SK-N-SH treated with all-trans-retinoic acid at 6 μM for 48 hours (cell line): Measurements from ENCODE around the gene CCDC57.

Experiments used
- ARNTL ChIP-seq: fragments of 450-650 bp; formaldehyde crosslinking; IDR thresholded peaks from 2 replicates; pipeline ENCODE4 v1.5.0; 2020; ENCODE audit warnings: low read depth, mild to moderate bottlenecking, moderate library complexity, borderline replicate concordance
- CREB5 ChIP-seq: fragments of 250-450 bp; sonication (Bioruptor Pico); IDR thresholded peaks from 2 replicates; pipeline ENCODE4 v1.5.1; 2020; ENCODE audit warnings: low read depth, mild to moderate bottlenecking, moderate library complexity
- CSRNP3 ChIP-seq: fragments of 250-450 bp; sonication (Bioruptor Pico); IDR thresholded peaks from 2 replicates; pipeline ENCODE4 v1.5.1; 2021; ENCODE audit warnings: mild to moderate bottlenecking, moderate library complexity
- ESRRG ChIP-seq: fragments of 250-450 bp; sonication (Bioruptor Pico); IDR thresholded peaks from 2 replicates; pipeline ENCODE4 v1.6.1; 2021; ENCODE audit warnings: mild to moderate bottlenecking
- GLIS3 ChIP-seq: fragments of 250-450 bp; sonication (Bioruptor Pico); IDR thresholded peaks from 2 replicates; pipeline ENCODE4 v1.5.0; 2020; ENCODE audit warnings: mild to moderate bottlenecking, moderate library complexity
- OSR1 ChIP-seq: fragments of 250-450 bp; sonication (Bioruptor Pico); IDR thresholded peaks from 2 replicates; pipeline ENCODE4 v1.8.0; 2022; ENCODE audit warnings: moderate library complexity, mild to moderate bottlenecking, inconsistent platforms
- POU6F1 ChIP-seq: fragments of 250-450 bp; sonication (Bioruptor Pico); IDR thresholded peaks from 2 replicates; pipeline ENCODE4 v1.8.0; 2021; ENCODE audit warnings: low read depth, mild to moderate bottlenecking, moderate library complexity, borderline replicate concordance
- RARB ChIP-seq: fragments of 250-450 bp; sonication (Bioruptor Pico); IDR thresholded peaks from 2 replicates; pipeline ENCODE4 v1.8.0; 2021; ENCODE audit warnings: mild to moderate bottlenecking, moderate library complexity
- SNAI2 ChIP-seq: fragments of 250-450 bp; sonication (Bioruptor Pico); IDR thresholded peaks from 2 replicates; pipeline ENCODE4 v1.5.0; 2020; ENCODE audit warnings: mild to moderate bottlenecking, moderate library complexity
- TOX ChIP-seq: fragments of 250-450 bp; sonication (Bioruptor Pico); IDR thresholded peaks from 2 replicates; pipeline ENCODE4 v1.8.0; 2021; ENCODE audit warnings: mild to moderate bottlenecking, moderate library complexity, borderline replicate concordance
- ZFP3 ChIP-seq: fragments of 250-450 bp; sonication (Bioruptor Pico); IDR thresholded peaks from 2 replicates; pipeline ENCODE4 v1.5.0; 2020; ENCODE audit warnings: mild to moderate bottlenecking, moderate library complexity
- ZNF565 ChIP-seq: fragments of 450-650 bp; formaldehyde crosslinking; conservative IDR thresholded peaks from 2 replicates; pipeline ENCODE4 v1.5.0; 2020; ENCODE audit warnings: low read depth, mild to moderate bottlenecking, moderate library complexity
- TF ChIP-seq, protein P1 (sequence below): fragments of 250-450 bp; sonication (Bioruptor Pico); IDR thresholded peaks from 2 replicates; pipeline ENCODE4 v1.5.0; 2020; ENCODE audit warnings: mild to moderate bottlenecking, moderate library complexity

- TF ChIP-seq CREB5 (CRISPR knock-in tag) (no peak), SNAI2 (CRISPR knock-in tag) (0 out of 2 replicates have a peak, but pooled peaks have one; percentile 44), CSRNP3 (CRISPR knock-in tag) (no peak), TOX (CRISPR knock-in tag) (no peak), ESRRG (CRISPR knock-in tag) (no peak), RARB (CRISPR knock-in tag) (no peak), POU6F1 (CRISPR knock-in tag) (no peak), ZNF565 (CRISPR knock-in tag) (no peak), OSR1 (CRISPR knock-in tag) (no peak), GLIS3 (no peak), ARNTL (CRISPR knock-in tag) (no peak), ZFP3 (CRISPR knock-in tag) (peak; percentile 39; the same call in 1 of the 2 replicates)
- TF ChIP-seq, protein P1, sequence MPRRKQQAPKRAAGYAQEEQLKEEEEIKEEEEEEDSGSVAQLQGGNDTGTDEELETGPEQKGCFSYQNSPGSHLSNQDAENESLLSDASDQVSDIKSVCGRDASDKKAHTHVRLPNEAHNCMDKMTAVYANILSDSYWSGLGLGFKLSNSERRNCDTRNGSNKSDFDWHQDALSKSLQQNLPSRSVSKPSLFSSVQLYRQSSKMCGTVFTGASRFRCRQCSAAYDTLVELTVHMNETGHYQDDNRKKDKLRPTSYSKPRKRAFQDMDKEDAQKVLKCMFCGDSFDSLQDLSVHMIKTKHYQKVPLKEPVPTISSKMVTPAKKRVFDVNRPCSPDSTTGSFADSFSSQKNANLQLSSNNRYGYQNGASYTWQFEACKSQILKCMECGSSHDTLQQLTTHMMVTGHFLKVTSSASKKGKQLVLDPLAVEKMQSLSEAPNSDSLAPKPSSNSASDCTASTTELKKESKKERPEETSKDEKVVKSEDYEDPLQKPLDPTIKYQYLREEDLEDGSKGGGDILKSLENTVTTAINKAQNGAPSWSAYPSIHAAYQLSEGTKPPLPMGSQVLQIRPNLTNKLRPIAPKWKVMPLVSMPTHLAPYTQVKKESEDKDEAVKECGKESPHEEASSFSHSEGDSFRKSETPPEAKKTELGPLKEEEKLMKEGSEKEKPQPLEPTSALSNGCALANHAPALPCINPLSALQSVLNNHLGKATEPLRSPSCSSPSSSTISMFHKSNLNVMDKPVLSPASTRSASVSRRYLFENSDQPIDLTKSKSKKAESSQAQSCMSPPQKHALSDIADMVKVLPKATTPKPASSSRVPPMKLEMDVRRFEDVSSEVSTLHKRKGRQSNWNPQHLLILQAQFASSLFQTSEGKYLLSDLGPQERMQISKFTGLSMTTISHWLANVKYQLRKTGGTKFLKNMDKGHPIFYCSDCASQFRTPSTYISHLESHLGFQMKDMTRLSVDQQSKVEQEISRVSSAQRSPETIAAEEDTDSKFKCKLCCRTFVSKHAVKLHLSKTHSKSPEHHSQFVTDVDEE (CRISPR knock-in tag), result no peak
These were observed 6.7 kb downstream of the CCDC57 start for GRCh38 chr17:82205720-82206508.
